Hepatocyte (in vitro differentiated cells): ENCODE data around the gene ABI3.

Experiments
- EZH2phosphoT487 ChIP-seq: fragments of 200-600 bp; sonication (generic); IDR thresholded peaks from one replicate; pipeline ENCODE4 v1.6.1; 2018; ENCODE audit warnings: antibody characterized with exemption, mild to moderate bottlenecking, low read depth, moderate library complexity; ENCODE audit not compliant: unreplicated experiment, severe bottlenecking
- TF ChIP-seq, protein P1 (sequence below): fragments of 200-600 bp; sonication (generic); IDR thresholded peaks from 2 replicates; pipeline ENCODE4 v1.5.1; 2016; ENCODE audit warnings: antibody characterized with exemption, mild to moderate bottlenecking; ENCODE audit not compliant: poor library complexity

DNA sequence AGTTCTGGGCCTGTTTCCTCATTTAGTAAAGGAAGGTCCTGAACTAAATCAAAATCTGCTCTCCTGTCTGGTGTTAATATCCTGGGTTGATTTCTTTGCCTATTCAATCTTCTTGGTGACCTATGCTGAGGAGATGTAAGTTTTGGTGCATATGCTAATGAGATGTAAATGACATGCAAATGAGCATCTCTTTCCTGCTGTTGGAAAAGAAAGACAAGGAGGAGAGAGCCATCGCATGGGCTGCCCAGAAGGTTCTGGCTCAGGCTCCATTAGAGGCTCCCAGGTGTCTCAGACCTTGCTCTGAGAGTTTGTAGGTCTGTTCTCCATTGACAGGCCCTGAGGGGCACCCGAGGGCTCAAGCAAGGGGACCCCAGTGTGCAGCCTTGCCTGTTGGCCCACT is 3.3 kb downstream of the ABI3 start:
- TF ChIP-seq, protein P1, sequence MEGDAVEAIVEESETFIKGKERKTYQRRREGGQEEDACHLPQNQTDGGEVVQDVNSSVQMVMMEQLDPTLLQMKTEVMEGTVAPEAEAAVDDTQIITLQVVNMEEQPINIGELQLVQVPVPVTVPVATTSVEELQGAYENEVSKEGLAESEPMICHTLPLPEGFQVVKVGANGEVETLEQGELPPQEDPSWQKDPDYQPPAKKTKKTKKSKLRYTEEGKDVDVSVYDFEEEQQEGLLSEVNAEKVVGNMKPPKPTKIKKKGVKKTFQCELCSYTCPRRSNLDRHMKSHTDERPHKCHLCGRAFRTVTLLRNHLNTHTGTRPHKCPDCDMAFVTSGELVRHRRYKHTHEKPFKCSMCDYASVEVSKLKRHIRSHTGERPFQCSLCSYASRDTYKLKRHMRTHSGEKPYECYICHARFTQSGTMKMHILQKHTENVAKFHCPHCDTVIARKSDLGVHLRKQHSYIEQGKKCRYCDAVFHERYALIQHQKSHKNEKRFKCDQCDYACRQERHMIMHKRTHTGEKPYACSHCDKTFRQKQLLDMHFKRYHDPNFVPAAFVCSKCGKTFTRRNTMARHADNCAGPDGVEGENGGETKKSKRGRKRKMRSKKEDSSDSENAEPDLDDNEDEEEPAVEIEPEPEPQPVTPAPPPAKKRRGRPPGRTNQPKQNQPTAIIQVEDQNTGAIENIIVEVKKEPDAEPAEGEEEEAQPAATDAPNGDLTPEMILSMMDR: no peak
- no peak for TF ChIP-seq EZH2phosphoT487
